Sigmoid colon (tissue), 7 donors: Measurements from ENCODE around the gene KRTAP1-5. TPM values are rescaled to one million over a fixed set of nuclear protein-coding genes. Genes with fewer than 3 reads are reported as not detected.

Experiments used
- DNase-seq: peaks from one replicate; pipeline ENCODE4 v3.0.0-alpha.2; 2019
- H3K27ac ChIP-seq, 4 donors: fragments of 200-600 bp; sonication (generic); one replicate each; pipeline ENCODE4 v1.5.1; 2016 to 2019; ENCODE audit warnings: mild to moderate bottlenecking in 1 of 4
- H3K27me3 ChIP-seq, 3 donors: fragments of 200-600 bp; sonication (generic); one replicate each; pipeline ENCODE4 v1.5.1; 2019; ENCODE audit warnings: mild to moderate bottlenecking in 1 of 3
- H3K36me3 ChIP-seq, 4 donors: fragments of 200-600 bp; sonication (generic); one replicate each; pipeline ENCODE4 v1.5.1; 2016 to 2019
- H3K4me1 ChIP-seq, 4 donors: fragments of 200-600 bp; sonication (generic); one replicate each; pipeline ENCODE4 v1.5.1; 2017 to 2019
- H3K4me3 ChIP-seq, 4 donors: fragments of 200-600 bp; sonication (generic); one replicate each; pipeline ENCODE4 v1.5.1; 2017 to 2019; ENCODE audit warnings: mild to moderate bottlenecking in 2 of 4, moderate library complexity in 1 of 4
- H3K9me3 ChIP-seq, 4 donors: fragments of 200-600 bp in 3 of 4; sonication (generic) in 3 of 4; one replicate each; pipeline versions ENCODE4 v1.5.1 to v1.6.1; 2013 to 2019
- CTCF ChIP-seq, 4 experiments: fragments of 450-650 bp in 3 of 4; fragments of 200-600 bp in 1 of 4; IDR thresholded peaks; one replicate each; pipeline ENCODE4 v1.5.1; 2016 to 2019; ENCODE audit warnings: antibody characterized with exemption in 4 of 4, mild to moderate bottlenecking in 3 of 4, moderate library complexity in 2 of 4
- EP300 ChIP-seq, 4 donors: sonication (generic); formaldehyde crosslinking; IDR thresholded peaks; one replicate each; pipeline ENCODE4 v1.6.1; 2017; ENCODE audit warnings: antibody characterized with exemption in 4 of 4
- POLR2A ChIP-seq, 2 donors: fragments of 450-650 bp; IDR thresholded peaks; one replicate each; pipeline ENCODE4 v1.6.1; 2016; ENCODE audit warnings: antibody characterized with exemption in 2 of 2, mild to moderate bottlenecking in 2 of 2, moderate library complexity in 2 of 2
- POLR2AphosphoS5 ChIP-seq, 4 donors: sonication (generic); formaldehyde crosslinking; IDR thresholded peaks; one replicate each; pipeline ENCODE4 v1.6.1; 2017; ENCODE audit warnings: antibody characterized with exemption in 4 of 4
- WGBS, 2 donors: extraction: QIAGEN DNeasy Blood & Tissue Kit; methylation state at CpG; one replicate each; pipeline ENCODE4 v1.1.7; 2013; 5-methylcytosine and 5-hydroxymethylcytosine counted together
- intact Hi-C: fragments of 100-400 bp; cut with DNase I; formaldehyde crosslinking; loops from one replicate; pipeline ENCODE4 v1.15.1; 2023
- polyA plus RNA-seq, 3 donors: library from polyadenylated mRNA; stranded (reverse); fragments of 200-250 nt; gene quantifications; one replicate each; pipeline ENCODE4 v1.2.3, GENCODE V29; 2013
- total RNA-seq, 4 donors: library from RNA; depleted of rRNA; stranded (reverse); fragments of >200 nt; gene quantifications; one replicate each; pipeline ENCODE4 v1.1.0, GENCODE V29; 2016
- donor health status: healthy with polysubstance abuse.
- donor health status: Bipolar disorder and iron deficiency.
- donor health status: healthy.

The KRTAP1-5 gene, protein sequence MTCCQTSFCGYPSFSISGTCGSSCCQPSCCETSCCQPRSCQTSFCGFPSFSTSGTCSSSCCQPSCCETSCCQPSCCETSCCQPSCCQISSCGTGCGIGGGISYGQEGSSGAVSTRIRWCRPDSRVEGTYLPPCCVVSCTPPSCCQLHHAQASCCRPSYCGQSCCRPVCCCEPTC
- not detected for total RNA-seq
- polyA plus RNA-seq, result not detected

DNA sequence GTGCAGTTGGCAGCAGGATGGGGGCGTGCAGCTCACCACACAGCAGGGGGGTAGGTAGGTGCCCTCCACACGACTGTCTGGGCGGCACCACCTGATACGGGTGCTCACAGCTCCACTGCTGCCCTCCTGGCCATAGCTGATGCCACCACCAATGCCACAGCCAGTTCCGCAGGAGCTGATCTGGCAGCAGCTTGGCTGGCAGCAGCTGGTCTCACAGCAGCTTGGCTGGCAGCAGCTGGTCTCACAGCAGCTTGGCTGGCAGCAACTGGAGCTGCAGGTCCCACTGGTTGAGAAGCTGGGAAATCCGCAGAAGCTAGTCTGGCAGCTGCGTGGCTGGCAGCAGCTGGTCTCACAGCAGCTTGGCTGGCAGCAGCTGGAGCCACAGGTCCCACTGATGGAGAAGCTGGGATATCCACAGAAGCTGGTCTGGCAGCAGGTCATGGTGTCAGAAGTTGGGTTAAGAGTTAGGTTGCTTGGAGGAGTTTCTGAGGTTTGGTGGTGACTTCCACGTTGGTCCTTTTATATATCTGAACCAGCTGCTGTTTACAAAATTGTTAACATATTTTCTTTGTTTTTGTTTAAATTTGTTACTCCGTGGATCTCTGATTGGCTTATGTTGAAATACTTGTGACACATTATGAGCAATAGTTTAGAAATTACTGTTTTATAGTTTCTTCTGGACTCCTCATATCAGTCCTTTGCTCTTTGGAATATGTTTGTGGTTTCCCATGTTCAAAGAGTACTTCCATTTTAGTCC is at the start of gene KRTAP1-5:
TSS of gene KRTAP1-5 (minus strand) at position 494 of the 757 bp plus-strand sequence. CDS start at position 441, 53 bp downstream.
- DNase-seq, result no peak
- 82 to 83% methylated on average over 9 of the region's 9 CpGs for WGBS, 2 donors
- Histone ChIP-seq H3K9me3 (no peaks in the 10 kb centered on the region), H3K36me3 (no peaks in the 10 kb centered on the region), H3K4me1 (no peaks in the 10 kb centered on the region), H3K4me3 (no peak within 1 kb of the TSS), H3K27me3 (peaks cover 0 to 6% (median 0%) of the 10 kb centered on the region in 3 donors), H3K27ac (no peak within 1 kb of the TSS)
- intact Hi-C loops, result no loop called here
- TF ChIP-seq EP300 (IDR thresholded peaks at IDR 0.05) (no peak), POLR2A (IDR thresholded peaks at IDR 0.05) (no peak), POLR2AphosphoS5 (IDR thresholded peaks at IDR 0.05) (no peak), CTCF (IDR thresholded peaks at IDR 0.05) (no peak)

- no peak overlapping the region for H3K27ac ChIP-seq
- DNase-seq, result no peak
- H3K4me1 ChIP-seq, result no peaks in the 10 kb centered on the region
- no peaks in the 10 kb centered on the region for H3K9me3 ChIP-seq
- no peak for TF ChIP-seq EP300 (IDR thresholded peaks at IDR 0.05)
- no peaks in the 10 kb centered on the region for H3K36me3 ChIP-seq
- no peak overlapping the region for H3K4me3 ChIP-seq
- intact Hi-C loops, result no loop called here
- no peaks in the 10 kb centered on the region for H3K27me3 ChIP-seq
Measured at GRCh38 chr17:41076788-41077187, 49.8 kb upstream of the KRTAP1-5 start.

DNA sequence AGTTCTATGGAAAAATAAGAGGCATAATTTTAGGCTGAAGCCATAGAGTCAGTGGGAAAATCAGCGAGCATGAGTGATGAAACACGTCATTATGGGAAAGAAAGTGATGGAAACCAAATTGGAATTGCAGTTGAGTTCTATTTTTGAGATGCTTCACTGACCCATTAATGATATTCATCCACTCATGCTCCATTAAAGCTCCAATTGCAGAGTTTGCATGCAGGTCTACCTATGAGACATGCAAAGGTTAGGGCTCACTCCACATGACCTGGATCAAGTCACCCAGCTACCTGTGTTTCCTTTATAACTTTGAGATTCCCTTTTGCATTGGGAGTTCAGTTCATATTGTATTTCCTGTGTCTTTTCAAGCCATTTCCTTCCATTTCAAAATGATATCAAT is 46.7 kb upstream of the KRTAP1-5 start:
- H3K4me1 ChIP-seq, result no peaks in the 10 kb centered on the region

DNA sequence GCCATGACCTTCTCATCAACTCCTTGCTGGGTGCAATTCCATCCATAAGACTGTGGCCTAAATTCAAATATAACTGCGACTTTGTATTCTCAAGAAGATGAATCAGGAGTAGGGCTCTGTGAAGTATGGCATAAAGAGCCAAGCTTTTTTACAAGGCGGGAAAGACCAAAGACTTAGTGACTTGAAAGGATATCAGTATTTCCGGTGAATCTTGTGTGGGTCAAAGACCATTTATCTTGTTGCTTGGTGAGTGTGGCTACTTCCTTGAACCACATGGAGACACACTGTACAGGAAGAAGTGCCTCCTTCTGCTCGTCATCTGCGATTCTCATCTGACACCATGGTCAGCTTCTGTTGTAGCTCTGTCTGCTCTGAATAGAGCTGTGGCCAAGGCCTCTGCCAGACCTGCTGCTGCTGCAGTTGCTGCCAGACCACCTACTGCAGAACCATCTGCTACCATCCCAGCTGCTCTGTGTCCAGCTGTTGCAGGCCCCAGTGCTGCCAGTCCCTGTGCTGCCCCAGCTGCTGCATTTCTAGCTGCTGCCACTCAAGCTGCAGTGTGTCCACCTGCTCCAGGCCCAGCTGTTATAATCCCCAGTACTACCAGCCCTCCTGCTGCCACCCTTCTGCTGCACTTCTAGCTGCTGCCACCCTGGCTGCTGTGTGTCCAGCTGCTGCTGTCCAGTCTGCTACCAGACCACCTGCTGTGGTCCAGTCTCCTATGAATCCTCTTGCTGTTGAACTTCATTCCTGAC is 44.8 kb upstream of the KRTAP1-5 start:
- Histone ChIP-seq H3K4me3 (no peak overlapping the region), H3K9me3 (no peaks in the 10 kb centered on the region), H3K4me1 (no peaks in the 10 kb centered on the region), H3K27ac (no peak overlapping the region), H3K36me3 (no peaks in the 10 kb centered on the region), H3K27me3 (no peaks in the 10 kb centered on the region)
- no peak for TF ChIP-seq POLR2AphosphoS5 (IDR thresholded peaks at IDR 0.05)
- TF ChIP-seq POLR2A (IDR thresholded peaks at IDR 0.05), result no peak
- no peak for TF ChIP-seq EP300 (IDR thresholded peaks at IDR 0.05)
- TF ChIP-seq CTCF (IDR thresholded peaks at IDR 0.05), result no peak
- intact Hi-C loops, result no loop called here
- no peak for DNase-seq
- WGBS, 2 donors, result 89 to 91% methylated on average over 5 of the region's 5 CpGs

More for the DNA sequence above, 46.7 kb upstream of the KRTAP1-5 start:
- TF ChIP-seq CTCF (IDR thresholded peaks at IDR 0.05), result no peak
- no peak for TF ChIP-seq EP300 (IDR thresholded peaks at IDR 0.05)
- TF ChIP-seq POLR2AphosphoS5 (IDR thresholded peaks at IDR 0.05), result no peak
- TF ChIP-seq POLR2A (IDR thresholded peaks at IDR 0.05), result no peak
- intact Hi-C loops, result no loop called here
- no peaks in the 10 kb centered on the region for H3K9me3 ChIP-seq
- no peak overlapping the region for H3K4me3 ChIP-seq
- no peaks in the 10 kb centered on the region for H3K36me3 ChIP-seq
- 92 to 94% methylated on average over 2 of the region's 2 CpGs for WGBS, 2 donors
- no peak for DNase-seq
- no peak overlapping the region for H3K27ac ChIP-seq
- H3K27me3 ChIP-seq, result no peaks in the 10 kb centered on the region

DNA sequence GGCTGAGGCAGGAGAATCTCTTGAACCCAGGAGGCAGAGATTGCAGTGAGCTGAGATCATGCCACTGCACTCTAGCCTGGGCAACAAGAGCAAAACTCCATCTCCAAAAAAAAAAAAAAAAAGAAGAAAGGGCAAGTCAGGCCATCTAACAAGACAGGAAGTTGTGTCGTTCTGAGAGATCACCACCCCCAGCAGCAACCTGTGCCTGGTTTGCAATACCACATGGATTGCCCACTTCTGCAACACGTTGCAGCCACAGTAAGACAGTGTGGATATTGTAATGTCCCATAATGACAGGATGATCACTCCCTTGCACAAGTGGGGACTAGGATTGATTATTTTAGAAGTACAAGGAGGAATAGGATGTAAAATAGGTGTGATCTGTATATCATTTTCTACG is 42.0 kb upstream of the KRTAP1-5 start:
- DNase-seq, result no peak
- 72 to 82% methylated on average over 3 of the region's 3 CpGs for WGBS, 2 donors
- TF ChIP-seq POLR2AphosphoS5 (IDR thresholded peaks at IDR 0.05) (no peak), CTCF (IDR thresholded peaks at IDR 0.05) (no peak), EP300 (IDR thresholded peaks at IDR 0.05) (no peak), POLR2A (IDR thresholded peaks at IDR 0.05) (no peak)
- no peaks in the 10 kb centered on the region for H3K27me3 ChIP-seq
- intact Hi-C loops, result no loop called here
- no peaks in the 10 kb centered on the region for H3K4me1 ChIP-seq
- H3K9me3 ChIP-seq, result no peaks in the 10 kb centered on the region
- H3K4me3 ChIP-seq, result no peak overlapping the region
- H3K27ac ChIP-seq, result no peak overlapping the region
- no peaks in the 10 kb centered on the region for H3K36me3 ChIP-seq
